Astrocyte (in vitro differentiated cells and primary cell): ENCODE data around the gene COL19A1. TPM values are rescaled to one million over a fixed set of nuclear protein-coding genes. Genes with fewer than 3 reads are reported as not detected.

Source experiments
- DNase-seq: peaks from one replicate; pipeline ENCODE4 v3.0.0-alpha.2; 2010; ENCODE audit warnings: low read depth
- FAIRE-seq: peaks from 2 replicates; lab custom pipeline; 2011; peaks lifted over from hg19 to GRCh38; lab: Jason Lieb, UNC
- H2AFZ ChIP-seq: 2 replicates; pipeline ENCODE4 v1.6.0; 2012; ENCODE audit warnings: low read depth, low read length, inconsistent platforms
- H3K27ac ChIP-seq: 2 replicates; pipeline ENCODE4 v1.5.1; 2011; ENCODE audit warnings: low read depth, low read length, inconsistent platforms
- H3K27me3 ChIP-seq: 2 replicates; pipeline ENCODE4 v1.6.0; 2011; ENCODE audit warnings: low read length, inconsistent platforms; ENCODE audit not compliant: insufficient read depth
- H3K36me3 ChIP-seq: 2 replicates; pipeline ENCODE4 v1.5.1; 2011; ENCODE audit warnings: low read length, inconsistent platforms; ENCODE audit not compliant: insufficient read depth
- H3K4me1 ChIP-seq: 2 replicates; pipeline ENCODE4 v1.5.1; 2011; ENCODE audit warnings: low read length, inconsistent platforms; ENCODE audit not compliant: insufficient read depth
- H3K4me2 ChIP-seq: 2 replicates; pipeline ENCODE4 v1.6.0; 2012; ENCODE audit warnings: low read length, inconsistent platforms
- H3K4me3 ChIP-seq: 2 replicates; pipeline ENCODE4 v1.5.1; 2011; ENCODE audit warnings: low read depth, mild to moderate bottlenecking, low read length, inconsistent platforms; ENCODE audit not compliant: insufficient read depth
- H3K79me2 ChIP-seq: 2 replicates; pipeline ENCODE4 v1.6.0; 2012; ENCODE audit warnings: mild to moderate bottlenecking, low read length, inconsistent platforms; ENCODE audit not compliant: insufficient read depth
- H3K9ac ChIP-seq: 2 replicates; pipeline ENCODE4 v1.6.0; 2012; ENCODE audit warnings: mild to moderate bottlenecking, low read length, inconsistent platforms
- H3K9me3 ChIP-seq: 2 replicates; pipeline ENCODE4 v1.5.1; 2012; ENCODE audit warnings: low read depth, mild to moderate bottlenecking, low read length, inconsistent platforms; ENCODE audit not compliant: insufficient read depth
- H4K20me1 ChIP-seq: 2 replicates; pipeline ENCODE4 v1.6.0; 2012; ENCODE audit warnings: low read length, inconsistent platforms; ENCODE audit not compliant: insufficient read depth
- H3K27ac Mint-ChIP-seq: one replicate; pipeline ENCODE4 v1.8.0; 2021; ENCODE audit warnings: mild to moderate bottlenecking, mixed read lengths; ENCODE audit not compliant: unreplicated experiment
- H3K27me3 Mint-ChIP-seq: one replicate; pipeline ENCODE4 v1.8.0; 2021; ENCODE audit warnings: low read depth, mixed read lengths; ENCODE audit not compliant: unreplicated experiment
- H3K36me3 Mint-ChIP-seq: one replicate; pipeline ENCODE4 v1.8.0; 2021; ENCODE audit warnings: low read depth, mixed read lengths; ENCODE audit not compliant: unreplicated experiment
- H3K4me1 Mint-ChIP-seq: one replicate; pipeline ENCODE4 v1.8.0; 2021; ENCODE audit warnings: low read depth, mixed read lengths; ENCODE audit not compliant: unreplicated experiment
- H3K4me3 Mint-ChIP-seq: one replicate; pipeline ENCODE4 v1.8.0; 2021; ENCODE audit warnings: mild to moderate bottlenecking, moderate library complexity, mixed read lengths; ENCODE audit not compliant: unreplicated experiment
- H3K9me3 Mint-ChIP-seq: one replicate; pipeline ENCODE4 v1.8.0; 2021; ENCODE audit warnings: mild to moderate bottlenecking, mixed read lengths; ENCODE audit not compliant: unreplicated experiment
- CTCF ChIP-seq: IDR thresholded peaks from 2 replicates; pipeline ENCODE4 v1.5.1; 2011; ENCODE audit warnings: low read depth, mild to moderate bottlenecking, inconsistent platforms, low read length, moderate library complexity; ENCODE audit not compliant: insufficient read depth
- EZH2 ChIP-seq: IDR thresholded peaks from 2 replicates; pipeline ENCODE4 v1.6.1; 2012; ENCODE audit warnings: mild to moderate bottlenecking, low read length, inconsistent platforms; ENCODE audit not compliant: insufficient read depth
- total RNA-seq: library from RNA; stranded (reverse); gene quantifications from 2 replicates; pipeline ENCODE4 v1.2.1, GENCODE V29; 2021

Gene COL19A1
- total RNA-seq, 1 donor from 2014 or later, result 0.18 TPM

- no peak overlapping the region for H3K9ac ChIP-seq
- H3K27me3 ChIP-seq, result no peaks in the 10 kb centered on the region
- no peak overlapping the region for H3K4me2 ChIP-seq
- Mint-ChIP-seq H3K36me3 (no peaks in the 10 kb centered on the region), H3K4me3 (no peak overlapping the region), H3K27me3 (no peaks in the 10 kb centered on the region), H3K4me1 (no peaks in the 10 kb centered on the region), H3K27ac (no peak overlapping the region), H3K9me3 (peaks cover 7% of the 10 kb centered on the region)
- no peaks in the 10 kb centered on the region for H3K36me3 ChIP-seq
- H3K9me3 ChIP-seq, result peaks cover 2% of the 10 kb centered on the region
- H3K79me2 ChIP-seq, result no peaks in the 10 kb centered on the region
- H3K27ac ChIP-seq, result no peak overlapping the region
- no peak for FAIRE-seq
- no peak overlapping the region for H2AFZ ChIP-seq
- H4K20me1 ChIP-seq, result no peaks in the 10 kb centered on the region
- H3K4me3 ChIP-seq, result no peak overlapping the region
- no peak for DNase-seq
- H3K4me1 ChIP-seq, result no peaks in the 10 kb centered on the region
- TF ChIP-seq EZH2 (no peak), CTCF (no peak)
These were observed 314.0 kb downstream of the COL19A1 start for GRCh38 chr6:70180183-70180900.

- Histone ChIP-seq H3K4me2 (no peak overlapping the region), H3K9ac (no peak overlapping the region), H3K4me3 (no peak overlapping the region), H3K27me3 (no peaks in the 10 kb centered on the region), H3K36me3 (no peaks in the 10 kb centered on the region), H3K9me3 (peaks cover 2% of the 10 kb centered on the region), H3K4me1 (no peaks in the 10 kb centered on the region), H4K20me1 (no peaks in the 10 kb centered on the region), H3K27ac (no peak overlapping the region), H2AFZ (no peak overlapping the region), H3K79me2 (no peaks in the 10 kb centered on the region)
- FAIRE-seq (no peak), DNase-seq (no peak)
- no peak overlapping the region for H3K4me3 Mint-ChIP-seq
- TF ChIP-seq EZH2 (no peak), CTCF (no peak)
- H3K36me3 Mint-ChIP-seq, result no peaks in the 10 kb centered on the region
- H3K4me1 Mint-ChIP-seq, result no peaks in the 10 kb centered on the region
- H3K27me3 Mint-ChIP-seq, result no peaks in the 10 kb centered on the region
- H3K27ac Mint-ChIP-seq, result no peak overlapping the region
- H3K9me3 Mint-ChIP-seq, result peaks cover 7% of the 10 kb centered on the region
These were observed 314.7 kb downstream of the COL19A1 start for GRCh38 chr6:70180901-70181599.

GRCh38 chr6:70183538-70183937 lies 317.2 kb downstream of the COL19A1 start:
- no peaks in the 10 kb centered on the region for H3K36me3 ChIP-seq
- Mint-ChIP-seq H3K4me1 (no peaks in the 10 kb centered on the region), H3K27ac (no peak overlapping the region), H3K4me3 (no peak overlapping the region), H3K9me3 (peaks cover 7% of the 10 kb centered on the region), H3K27me3 (no peaks in the 10 kb centered on the region), H3K36me3 (no peaks in the 10 kb centered on the region)
- H3K9ac ChIP-seq, result no peak overlapping the region
- no peak overlapping the region for H3K27ac ChIP-seq
- no peaks in the 10 kb centered on the region for H3K27me3 ChIP-seq
- no peaks in the 10 kb centered on the region for H3K4me1 ChIP-seq
- no peaks in the 10 kb centered on the region for H4K20me1 ChIP-seq
- DNase-seq (no peak), FAIRE-seq (no peak)
- H3K4me3 ChIP-seq, result no peak overlapping the region
- no peaks in the 10 kb centered on the region for H3K79me2 ChIP-seq
- TF ChIP-seq CTCF, result no peak
- no peak for TF ChIP-seq EZH2
- no peak overlapping the region for H2AFZ ChIP-seq
- H3K4me2 ChIP-seq, result no peak overlapping the region
- peaks cover 2% of the 10 kb centered on the region for H3K9me3 ChIP-seq
